Suprapubic skin (tissue), 3 donors: ENCODE results near the gene CACNA1E.

Source experiments
- CTCF ChIP-seq, 2 donors: fragments of 200-600 bp in 1 of 2; fragments of 450-650 bp in 1 of 2; sonication (generic) in 1 of 2; IDR thresholded peaks; one replicate each; pipeline ENCODE4 v1.5.1; 2016 to 2019; ENCODE audit warnings: antibody characterized with exemption in 2 of 2, mild to moderate bottlenecking in 1 of 2, moderate library complexity in 1 of 2
- POLR2A ChIP-seq, 2 donors: fragments of 450-650 bp; IDR thresholded peaks; one replicate each; pipeline ENCODE4 v1.6.1; 2017; ENCODE audit warnings: antibody characterized with exemption in 2 of 2, mild to moderate bottlenecking in 2 of 2, moderate library complexity in 2 of 2

- TF ChIP-seq POLR2A (IDR thresholded peaks at IDR 0.05) = no peak
- TF ChIP-seq CTCF (IDR thresholded peaks at IDR 0.05) = no peak
Measured at GRCh38 chr1:181704546-181704945, 221.2 kb downstream of the CACNA1E start.
